GM10248 (cell line): ENCODE results near the gene OR10Z1.

Source experiments
- CTCF ChIA-PET: fragments of 300-600 bp; sonication (Branson Sonifier 250); formaldehyde crosslinking; extraction: SDS; loops from one replicate; lab custom pipeline; 2021; ENCODE audit warnings: antibody characterized with exemption; lab: Yijun Ruan, JAX
- POLR2A ChIA-PET: fragments of 350-650 bp; sonication (Branson Sonifier 250); formaldehyde crosslinking; extraction: SDS; loops from one replicate; lab custom pipeline; 2020; ENCODE audit warnings: antibody characterized with exemption; lab: Yijun Ruan, JAX
- DNase-seq: peaks from one replicate; pipeline ENCODE4 v3.0.0; 2012; ENCODE audit errors: extremely low spot score
- CTCF ChIP-seq: IDR thresholded peaks from 2 replicates; pipeline ENCODE4 v1.5.1; 2012; ENCODE audit warnings: mild to moderate bottlenecking, low read depth; ENCODE audit errors: extremely low read depth, missing control alignments, control extremely low read depth

OR10Z1 gene

GRCh38 chr1:158604968-158605367 is at the start of gene OR10Z1:
Gene OR10Z1 (plus strand): TSS chr1:158605268. CDS start chr1:158606439, 1,171 bp downstream.
- CTCF ChIA-PET: no interaction called here
- POLR2A ChIA-PET: no interaction called here
- DNase-seq: no peak
- TF ChIP-seq CTCF: no peak

- TF ChIP-seq CTCF: no peak
- ChIA-PET POLR2A (no interaction called here), CTCF (interaction anchor here (2.8 kb wide), 1 partner anchor 19 kb away, joined by 7 read pairs; no protein-coding TSS in a partner anchor)
- DNase-seq: no peak
Measured at GRCh38 chr1:158559696-158560095, 45.4 kb upstream of the OR10Z1 start.

- CTCF ChIA-PET: interaction anchor here (1.0 kb wide), 1 partner anchor 9 kb away, joined by 3 read pairs; the partner anchor contains the start of gene OR6Y1
Measured at GRCh38 chr1:158563853-158564252, 41.2 kb upstream of the OR10Z1 start.

GRCh38 chr1:158564608-158565007 is 40.5 kb upstream of the OR10Z1 start:
- CTCF ChIA-PET: no interaction called here
- no peak for DNase-seq
- POLR2A ChIA-PET: no interaction called here
- no peak for TF ChIP-seq CTCF

More at GRCh38 chr1:158563853-158564252, 41.2 kb upstream of the OR10Z1 start:
- TF ChIP-seq CTCF: no peak
- POLR2A ChIA-PET: no interaction called here
- DNase-seq: no peak

GRCh38 chr1:158570480-158570879 is 34.6 kb upstream of the OR10Z1 start, which contains the start of gene OR6P1:
Gene OR6P1 (minus strand): TSS chr1:158570580. CDS start chr1:158563604, 6,976 bp downstream.
- POLR2A ChIA-PET: no interaction called here
- no peak for TF ChIP-seq CTCF
- no peak for DNase-seq
- CTCF ChIA-PET: no interaction called here

- CTCF ChIA-PET: no interaction called here
- TF ChIP-seq CTCF: no peak
- POLR2A ChIA-PET: no interaction called here
- no peak for DNase-seq
Measured at GRCh38 chr1:158572226-158572625, 32.8 kb upstream of the OR10Z1 start.
